Measurements from ENCODE around the gene S100A3.

The S100A3 gene

GRCh38 chr1:153509729-153510354 is 39.2 kb downstream of the S100A3 start:
- DNase-seq (ENCODE audit: low read depth) = peak; percentile 45

- DNase-seq (ENCODE audit: low read depth) = no peak
Observed at GRCh38 chr1:153509036-153509435, 40.0 kb downstream of the S100A3 start.

- DNase-seq (ENCODE audit: low read depth) = no peak
Observed at GRCh38 chr1:153507926-153508583, 41.0 kb downstream of the S100A3 start.

- no peak for DNase-seq (ENCODE audit: low read depth)
Observed at GRCh38 chr1:153506831-153507413, 42.1 kb downstream of the S100A3 start.

- DNase-seq (ENCODE audit: low read depth) = no peak
Observed at GRCh38 chr1:153506386-153506785, 42.7 kb downstream of the S100A3 start.

GRCh38 chr1:153505576-153505975 is 43.5 kb downstream of the S100A3 start:
- no peak for DNase-seq (ENCODE audit: low read depth)

GRCh38 chr1:153503766-153504165 is 45.3 kb downstream of the S100A3 start:
- no peak for DNase-seq (ENCODE audit: low read depth)

GRCh38 chr1:153498746-153499145 is 50.3 kb downstream of the S100A3 start:
- DNase-seq (ENCODE audit: low read depth) = no peak
